Activated CD8-positive, alpha-beta memory T cell treated with anti-CD3 and anti-CD28 coated beads, Interleukin-2, amount 10 ng/mL, durations not matched to agents 7 days and 5 days (primary cell): ENCODE measurements around the gene TSPAN18. TPM values are rescaled to one million over a fixed set of nuclear protein-coding genes. Genes with fewer than 3 reads are reported as not detected.

Source experiments
- ATAC-seq: fragments of 150-1000 bp; cut with Tn5 transposase; one replicate; pipeline ENCODE4 v1.10.0; 2021; ENCODE audit warnings: moderate library complexity
- CTCF ChIA-PET: fragments of 350-600 bp; sonication (Branson Sonifier 250); formaldehyde crosslinking; loops from one replicate; lab custom pipeline; 2021; ENCODE audit warnings: antibody characterized with exemption; lab: Charles Lee
- DNase-seq: peaks from one replicate; pipeline ENCODE4 v3.0.0-alpha.2; 2020
- H3K27ac Mint-ChIP-seq: one replicate; pipeline ENCODE4 v1.8.0; 2021; ENCODE audit warnings: mild to moderate bottlenecking, mixed read lengths
- H3K27me3 Mint-ChIP-seq: one replicate; pipeline ENCODE4 v1.8.0; 2021; ENCODE audit warnings: mixed read lengths
- H3K36me3 Mint-ChIP-seq: one replicate; pipeline ENCODE4 v1.8.0; 2021; ENCODE audit warnings: mild to moderate bottlenecking, mixed read lengths
- H3K4me1 Mint-ChIP-seq: one replicate; pipeline ENCODE4 v1.8.0; 2021; ENCODE audit warnings: mixed read lengths
- H3K4me3 Mint-ChIP-seq: one replicate; pipeline ENCODE4 v1.8.0; 2021; ENCODE audit warnings: mild to moderate bottlenecking, moderate library complexity, mixed read lengths
- H3K9me3 Mint-ChIP-seq: one replicate; pipeline ENCODE4 v1.8.0; 2022; ENCODE audit warnings: low read depth, mixed read lengths
- total RNA-seq, 2 experiments: library from RNA; stranded (reverse); gene quantifications; one replicate each; pipeline ENCODE4 v1.2.3, GENCODE V29; 2021

The TSPAN18 gene
- total RNA-seq, 2 experiments from 2014 or later, result 3.8 to 6.1 TPM

- Mint-ChIP-seq H3K9me3 (peaks cover 3% of the 10 kb centered on the region), H3K4me3 (no peak overlapping the region), H3K27me3 (peaks cover 44% of the 10 kb centered on the region), H3K4me1 (no peaks in the 10 kb centered on the region), H3K36me3 (no peaks in the 10 kb centered on the region), H3K27ac (no peak overlapping the region)
- DNase-seq, result no peak
- CTCF ChIA-PET, result no interaction called here
- ATAC-seq, result no peak
Observed at GRCh38 chr11:44840085-44840478, 113.3 kb downstream of the TSPAN18 start.

GRCh38 chr11:44840521-44841251, 113.9 kb downstream of the TSPAN18 start:
- no peak overlapping the region for H3K4me3 Mint-ChIP-seq
- no peak for DNase-seq
- CTCF ChIA-PET, result interaction anchor here (0.7 to 1.5 kb wide), 2 partner anchors 23 to 53 kb away, joined by 3 to 4 read pairs; no protein-coding TSS in a partner anchor
- peaks cover 46% of the 10 kb centered on the region for H3K27me3 Mint-ChIP-seq
- H3K9me3 Mint-ChIP-seq, result peaks cover 3% of the 10 kb centered on the region
- ATAC-seq, result no peak
- no peaks in the 10 kb centered on the region for H3K4me1 Mint-ChIP-seq
- H3K36me3 Mint-ChIP-seq, result peaks cover 2% of the 10 kb centered on the region
- H3K27ac Mint-ChIP-seq, result no peak overlapping the region

GRCh38 chr11:44842220-44842619, 115.5 kb downstream of the TSPAN18 start:
- no peak for DNase-seq
- H3K4me1 Mint-ChIP-seq, result no peaks in the 10 kb centered on the region
- no peak overlapping the region for H3K4me3 Mint-ChIP-seq
- H3K9me3 Mint-ChIP-seq, result peaks cover under 1% of the 10 kb centered on the region
- H3K36me3 Mint-ChIP-seq, result peaks cover 2% of the 10 kb centered on the region
- ATAC-seq, result no peak
- CTCF ChIA-PET, result interaction anchor here (1.2 to 1.4 kb wide), 3 partner anchors 11 to 69 kb away, joined by 3 to 5 read pairs (median 3); no protein-coding TSS in a partner anchor
- H3K27me3 Mint-ChIP-seq, result peaks cover 30% of the 10 kb centered on the region
- H3K27ac Mint-ChIP-seq, result no peak overlapping the region

GRCh38 chr11:44846852-44847251, 120.1 kb downstream of the TSPAN18 start:
- Mint-ChIP-seq H3K27me3 (peaks cover 46% of the 10 kb centered on the region), H3K4me3 (no peak overlapping the region), H3K36me3 (peaks cover 2% of the 10 kb centered on the region), H3K27ac (no peak overlapping the region), H3K9me3 (peaks cover 5% of the 10 kb centered on the region), H3K4me1 (no peaks in the 10 kb centered on the region)
- ATAC-seq (no peak), DNase-seq (no peak)
- CTCF ChIA-PET, result no interaction called here

- Mint-ChIP-seq H3K9me3 (peaks cover 5% of the 10 kb centered on the region), H3K27me3 (peaks cover 47% of the 10 kb centered on the region), H3K27ac (no peak overlapping the region), H3K4me3 (no peak overlapping the region), H3K4me1 (no peaks in the 10 kb centered on the region), H3K36me3 (peaks cover 2% of the 10 kb centered on the region)
- CTCF ChIA-PET, result no interaction called here
- DNase-seq, result no peak
- ATAC-seq, result no peak
Observed at GRCh38 chr11:44847316-44847715, 120.6 kb downstream of the TSPAN18 start.

GRCh38 chr11:44848203-44848962, 121.6 kb downstream of the TSPAN18 start:
- no peak overlapping the region for H3K4me3 Mint-ChIP-seq
- peaks cover 2% of the 10 kb centered on the region for H3K36me3 Mint-ChIP-seq
- H3K4me1 Mint-ChIP-seq, result no peaks in the 10 kb centered on the region
- DNase-seq (no peak), ATAC-seq (no peak)
- CTCF ChIA-PET, result no interaction called here
- H3K9me3 Mint-ChIP-seq, result peaks cover 5% of the 10 kb centered on the region
- H3K27me3 Mint-ChIP-seq, result peaks cover 47% of the 10 kb centered on the region
- H3K27ac Mint-ChIP-seq, result no peak overlapping the region

GRCh38 chr11:44848963-44849350, 122.2 kb downstream of the TSPAN18 start:
- Mint-ChIP-seq H3K4me1 (no peaks in the 10 kb centered on the region), H3K9me3 (peaks cover 5% of the 10 kb centered on the region), H3K36me3 (peaks cover 2% of the 10 kb centered on the region), H3K27ac (no peak overlapping the region), H3K4me3 (no peak overlapping the region), H3K27me3 (peaks cover 47% of the 10 kb centered on the region)
- CTCF ChIA-PET, result no interaction called here
- ATAC-seq (no peak), DNase-seq (no peak)

- Mint-ChIP-seq H3K27ac (no peak overlapping the region), H3K36me3 (peaks cover 2% of the 10 kb centered on the region), H3K27me3 (peaks cover 48% of the 10 kb centered on the region), H3K9me3 (peaks cover 5% of the 10 kb centered on the region), H3K4me3 (no peak overlapping the region), H3K4me1 (no peaks in the 10 kb centered on the region)
- no peak for ATAC-seq
- CTCF ChIA-PET, result no interaction called here
- no peak for DNase-seq
Observed at GRCh38 chr11:44849424-44849823, 122.7 kb downstream of the TSPAN18 start.

- peaks cover 2% of the 10 kb centered on the region for H3K36me3 Mint-ChIP-seq
- peaks cover 5% of the 10 kb centered on the region for H3K9me3 Mint-ChIP-seq
- no peak for ATAC-seq
- peaks cover 43% of the 10 kb centered on the region for H3K27me3 Mint-ChIP-seq
- CTCF ChIA-PET, result no interaction called here
- DNase-seq, result no peak
- H3K27ac Mint-ChIP-seq, result no peak overlapping the region
- no peaks in the 10 kb centered on the region for H3K4me1 Mint-ChIP-seq
- no peak overlapping the region for H3K4me3 Mint-ChIP-seq
Observed at GRCh38 chr11:44849922-44850321, 123.2 kb downstream of the TSPAN18 start.

- Mint-ChIP-seq H3K27me3 (peaks cover 49% of the 10 kb centered on the region), H3K4me1 (peaks cover 12% of the 10 kb centered on the region), H3K27ac (no peak overlapping the region), H3K36me3 (no peaks in the 10 kb centered on the region), H3K9me3 (peaks cover 5% of the 10 kb centered on the region), H3K4me3 (no peak overlapping the region)
- no peak for DNase-seq
- no peak for ATAC-seq
- CTCF ChIA-PET, result no interaction called here
Observed at GRCh38 chr11:44851496-44851895, 124.7 kb downstream of the TSPAN18 start.

- H3K4me1 Mint-ChIP-seq, result peaks cover 12% of the 10 kb centered on the region
- H3K4me3 Mint-ChIP-seq, result no peak overlapping the region
- CTCF ChIA-PET, result interaction anchor here (1.1 kb wide), 1 partner anchor 9 kb away, joined by 3 read pairs; no protein-coding TSS in a partner anchor
- ATAC-seq (no peak), DNase-seq (no peak)
- H3K9me3 Mint-ChIP-seq, result peaks cover 3% of the 10 kb centered on the region
- H3K36me3 Mint-ChIP-seq, result no peaks in the 10 kb centered on the region
- peaks cover 56% of the 10 kb centered on the region for H3K27me3 Mint-ChIP-seq
- H3K27ac Mint-ChIP-seq, result no peak overlapping the region
Observed at GRCh38 chr11:44852159-44852747, 125.5 kb downstream of the TSPAN18 start.

GRCh38 chr11:44852952-44853351, 126.2 kb downstream of the TSPAN18 start:
- Mint-ChIP-seq H3K36me3 (no peaks in the 10 kb centered on the region), H3K27me3 (peaks cover 60% of the 10 kb centered on the region), H3K27ac (no peak overlapping the region), H3K4me3 (no peak overlapping the region), H3K9me3 (no peaks in the 10 kb centered on the region), H3K4me1 (peaks cover 12% of the 10 kb centered on the region)
- CTCF ChIA-PET, result interaction anchor here (0.9 to 1.1 kb wide), 2 partner anchors 9 to 10 kb away, joined by 3 read pairs; no protein-coding TSS in a partner anchor
- ATAC-seq (no peak), DNase-seq (no peak)

- Mint-ChIP-seq H3K27me3 (peaks cover 61% of the 10 kb centered on the region), H3K4me1 (peaks cover 12% of the 10 kb centered on the region), H3K27ac (no peak overlapping the region), H3K4me3 (no peak overlapping the region), H3K36me3 (no peaks in the 10 kb centered on the region), H3K9me3 (no peaks in the 10 kb centered on the region)
- no peak for DNase-seq
- CTCF ChIA-PET, result interaction anchor here (0.9 kb wide), 1 partner anchor 9 kb away, joined by 3 read pairs; no protein-coding TSS in a partner anchor
- ATAC-seq, result no peak
Observed at GRCh38 chr11:44853666-44854065, 126.9 kb downstream of the TSPAN18 start.
